HG02870 (cell line): ENCODE results near the gene ANAPC5.

Experiments used
- ATAC-seq: cut with Tn5 transposase; IDR thresholded peaks from one replicate; pipeline ENCODE4 v1.9.1; 2021; ENCODE audit warnings: mild to moderate bottlenecking, moderate library complexity; ENCODE audit not compliant: unreplicated experiment

Gene ANAPC5

GRCh38 chr12:121263206-121263935, 88.8 kb downstream of the ANAPC5 start:
- no peak for ATAC-seq

- no peak for ATAC-seq
These were observed 90.8 kb downstream of the ANAPC5 start for GRCh38 chr12:121261398-121261797.

GRCh38 chr12:121260091-121260490, 92.1 kb downstream of the ANAPC5 start:
- ATAC-seq: no peak

GRCh38 chr12:121259074-121259473, 93.1 kb downstream of the ANAPC5 start:
- no peak for ATAC-seq
